Measurements from ENCODE around the gene PLXNA3. TPM values are rescaled to one million over a fixed set of nuclear protein-coding genes. Genes with fewer than 3 reads are reported as not detected.
A peak's percentile ranks its signal among the peaks of the same experiment; 100 is the strongest.

Gene PLXNA3
- total RNA-seq, 2 experiments from 2014 or later = 48.9 to 53.6 TPM

- Mint-ChIP-seq H3K4me1 (ENCODE audit: low read depth) (peaks cover 30% of the 10 kb centered on the region), H3K9me3 (ENCODE audit: insufficient read depth) (no peaks in the 10 kb centered on the region), H3K27ac (no peak overlapping the region), H3K36me3 (ENCODE audit: low read depth) (peaks cover 5% of the 10 kb centered on the region), H3K4me3 (peak overlapping the region; percentile 77), H3K27me3 (ENCODE audit: low read depth) (no peaks in the 10 kb centered on the region)
- no peak for ATAC-seq
- ChIA-PET CTCF (no interaction called here), POLR2A (interaction anchor here (3.2 kb wide), 1 partner anchor 15 kb away, joined by 17 read pairs; the partner anchor contains the start of gene TAFAZZIN)
- DNase-seq = no peak
Measured at GRCh38 chrX:154426916-154427770, 30.9 kb upstream of the PLXNA3 start.

GRCh38 chrX:154428176-154429171 lies 29.6 kb upstream of the PLXNA3 start, which contains the start of gene ATP6AP1:
Gene ATP6AP1 (plus strand): TSS chrX:154428677. CDS start chrX:154428693, 16 bp downstream.
- POLR2A ChIA-PET = interaction anchor here (0.5 to 3.8 kb wide), 7 partner anchors 15 to 97 kb away, joined by 3 to 17 read pairs (median 3); partner anchors contain the start of genes FAM50A, RPL10 and TAFAZZIN
- peak within 1 kb of the TSS; percentile 74 for H3K27ac Mint-ChIP-seq

GRCh38 chrX:154429711-154430110 lies 28.4 kb upstream of the PLXNA3 start:
- DNase-seq = no peak
- ATAC-seq = no peak
- Mint-ChIP-seq H3K27ac (peak overlapping the region; percentile 47), H3K4me1 (ENCODE audit: low read depth) (peaks cover 22% of the 10 kb centered on the region), H3K9me3 (ENCODE audit: insufficient read depth) (no peaks in the 10 kb centered on the region), H3K27me3 (ENCODE audit: low read depth) (no peaks in the 10 kb centered on the region), H3K4me3 (peak overlapping the region; percentile 77), H3K36me3 (ENCODE audit: low read depth) (peaks cover 13% of the 10 kb centered on the region)
- CTCF ChIA-PET = no interaction called here
- POLR2A ChIA-PET = interaction anchor here (3.2 to 3.8 kb wide), 2 partner anchors 18 to 31 kb away, joined by 15 to 17 read pairs; partner anchors contain the start of genes RPL10 and TAFAZZIN

More at GRCh38 chrX:154428176-154429171, 29.6 kb upstream of the PLXNA3 start, which contains the start of gene ATP6AP1:
- Mint-ChIP-seq H3K36me3 (ENCODE audit: low read depth) (peaks cover 9% of the 10 kb centered on the region), H3K4me1 (ENCODE audit: low read depth) (peaks cover 30% of the 10 kb centered on the region), H3K27me3 (ENCODE audit: low read depth) (no peaks in the 10 kb centered on the region), H3K9me3 (ENCODE audit: insufficient read depth) (no peaks in the 10 kb centered on the region), H3K4me3 (peak within 1 kb of the TSS; percentile 77)
- CTCF ChIA-PET = interaction anchor here (0.7 kb wide), 1 partner anchor 55 kb away, joined by 3 read pairs; no protein-coding TSS in a partner anchor
- ATAC-seq (peak; percentile 99), DNase-seq (peak; percentile 92)

GRCh38 chrX:154430479-154430878 lies 27.6 kb upstream of the PLXNA3 start:
- Mint-ChIP-seq H3K36me3 (ENCODE audit: low read depth) (peaks cover 13% of the 10 kb centered on the region), H3K27ac (no peak overlapping the region), H3K27me3 (ENCODE audit: low read depth) (no peaks in the 10 kb centered on the region), H3K4me3 (no peak overlapping the region), H3K4me1 (ENCODE audit: low read depth) (peaks cover 22% of the 10 kb centered on the region), H3K9me3 (ENCODE audit: insufficient read depth) (no peaks in the 10 kb centered on the region)
- DNase-seq = no peak
- ChIA-PET POLR2A (interaction anchor here (3.8 kb wide), 1 partner anchor 32 kb away, joined by 15 read pairs; the partner anchor contains the start of gene RPL10), CTCF (no interaction called here)
- ATAC-seq = no peak

- Mint-ChIP-seq H3K4me3 (no peak overlapping the region), H3K36me3 (ENCODE audit: low read depth) (peaks cover 18% of the 10 kb centered on the region), H3K4me1 (ENCODE audit: low read depth) (peaks cover 22% of the 10 kb centered on the region), H3K9me3 (ENCODE audit: insufficient read depth) (no peaks in the 10 kb centered on the region), H3K27ac (no peak overlapping the region), H3K27me3 (ENCODE audit: low read depth) (no peaks in the 10 kb centered on the region)
- ChIA-PET POLR2A (interaction anchor here (3.8 kb wide), 1 partner anchor 32 kb away, joined by 15 read pairs; the partner anchor contains the start of gene RPL10), CTCF (no interaction called here)
- DNase-seq (no peak), ATAC-seq (no peak)
Measured at GRCh38 chrX:154430916-154431315, 27.2 kb upstream of the PLXNA3 start.

GRCh38 chrX:154431341-154431740 lies 26.7 kb upstream of the PLXNA3 start:
- no peaks in the 10 kb centered on the region for H3K9me3 Mint-ChIP-seq (ENCODE audit: insufficient read depth)
- H3K36me3 Mint-ChIP-seq (ENCODE audit: low read depth) = peaks cover 22% of the 10 kb centered on the region
- H3K27me3 Mint-ChIP-seq (ENCODE audit: low read depth) = no peaks in the 10 kb centered on the region
- ChIA-PET POLR2A (interaction anchor here (3.8 kb wide), 1 partner anchor 33 kb away, joined by 15 read pairs; the partner anchor contains the start of gene RPL10), CTCF (no interaction called here)
- DNase-seq (no peak), ATAC-seq (no peak)
- H3K4me3 Mint-ChIP-seq = no peak overlapping the region
- peaks cover 25% of the 10 kb centered on the region for H3K4me1 Mint-ChIP-seq (ENCODE audit: low read depth)
- H3K27ac Mint-ChIP-seq = no peak overlapping the region

GRCh38 chrX:154432210-154432609 lies 25.9 kb upstream of the PLXNA3 start:
- H3K4me3 Mint-ChIP-seq = no peak overlapping the region
- H3K27ac Mint-ChIP-seq = no peak overlapping the region
- peaks cover 27% of the 10 kb centered on the region for H3K4me1 Mint-ChIP-seq (ENCODE audit: low read depth)
- POLR2A ChIA-PET = no interaction called here
- no peaks in the 10 kb centered on the region for H3K9me3 Mint-ChIP-seq (ENCODE audit: insufficient read depth)
- peaks cover 22% of the 10 kb centered on the region for H3K36me3 Mint-ChIP-seq (ENCODE audit: low read depth)
- DNase-seq (no peak), ATAC-seq (no peak)
- CTCF ChIA-PET = no interaction called here
- no peaks in the 10 kb centered on the region for H3K27me3 Mint-ChIP-seq (ENCODE audit: low read depth)

- Mint-ChIP-seq H3K4me3 (no peak overlapping the region), H3K36me3 (ENCODE audit: low read depth) (peaks cover 27% of the 10 kb centered on the region), H3K27ac (no peak overlapping the region), H3K4me1 (ENCODE audit: low read depth) (peaks cover 25% of the 10 kb centered on the region), H3K9me3 (ENCODE audit: insufficient read depth) (no peaks in the 10 kb centered on the region), H3K27me3 (ENCODE audit: low read depth) (no peaks in the 10 kb centered on the region)
- no peak for DNase-seq
- ATAC-seq = no peak
- ChIA-PET CTCF (no interaction called here), POLR2A (interaction anchor here (0.5 kb wide), 1 partner anchor 114 kb away, joined by 4 read pairs; no protein-coding TSS in a partner anchor)
Measured at GRCh38 chrX:154433605-154434004, 24.5 kb upstream of the PLXNA3 start.

GRCh38 chrX:154434394-154435168 lies 23.5 kb upstream of the PLXNA3 start:
- Mint-ChIP-seq H3K36me3 (ENCODE audit: low read depth) (peaks cover 30% of the 10 kb centered on the region), H3K4me3 (no peak overlapping the region), H3K9me3 (ENCODE audit: insufficient read depth) (no peaks in the 10 kb centered on the region), H3K4me1 (ENCODE audit: low read depth) (peaks cover 22% of the 10 kb centered on the region), H3K27me3 (ENCODE audit: low read depth) (no peaks in the 10 kb centered on the region), H3K27ac (no peak overlapping the region)
- ChIA-PET POLR2A (interaction anchor here (0.8 kb wide), 1 partner anchor 18 kb away, joined by 3 read pairs; no protein-coding TSS in a partner anchor), CTCF (no interaction called here)
- ATAC-seq (no peak), DNase-seq (no peak)

- ATAC-seq (no peak), DNase-seq (no peak)
- no peaks in the 10 kb centered on the region for H3K9me3 Mint-ChIP-seq (ENCODE audit: insufficient read depth)
- H3K4me1 Mint-ChIP-seq (ENCODE audit: low read depth) = peaks cover 20% of the 10 kb centered on the region
- no peaks in the 10 kb centered on the region for H3K27me3 Mint-ChIP-seq (ENCODE audit: low read depth)
- peaks cover 36% of the 10 kb centered on the region for H3K36me3 Mint-ChIP-seq (ENCODE audit: low read depth)
- CTCF ChIA-PET = no interaction called here
- POLR2A ChIA-PET = interaction anchor here (0.8 kb wide), 1 partner anchor 18 kb away, joined by 3 read pairs; no protein-coding TSS in a partner anchor
- peak overlapping the region; percentile 55 for H3K27ac Mint-ChIP-seq
- H3K4me3 Mint-ChIP-seq = no peak overlapping the region
Measured at GRCh38 chrX:154435171-154435733, 22.8 kb upstream of the PLXNA3 start.
